GM23338 (cell line): ENCODE results near the gene FBXW8. TPM values are rescaled to one million over a fixed set of nuclear protein-coding genes. Genes with fewer than 3 reads are reported as not detected.
A peak's percentile ranks its signal among the peaks of the same experiment; 100 is the strongest.

Experiments used
- ATAC-seq: fragments of 200-7000 bp; cut with Tn5 transposase; 3 replicates; pipeline ENCODE4 v1.9.1; 2020
- DNase-seq: peaks from one replicate; pipeline ENCODE4 v3.0.0-alpha.2; 2015; ENCODE audit warnings: low spot score
- H2AFZ ChIP-seq: fragments of 200-600 bp; sonication (generic); 2 replicates; pipeline ENCODE4 v1.8.0; 2016; ENCODE audit warnings: antibody characterized with exemption, mild to moderate bottlenecking, moderate library complexity
- H3F3A ChIP-seq: fragments of 200-600 bp; sonication (generic); replicated peaks from 2 replicates; pipeline ENCODE4 v1.8.0; 2017; ENCODE audit warnings: antibody characterized with exemption, mixed run types, low read depth
- H3K27ac ChIP-seq: fragments of 200-600 bp; sonication (generic); 2 replicates; pipeline ENCODE4 v1.6.1; 2016; ENCODE audit warnings: low read depth
- H3K27me3 ChIP-seq: fragments of 200-600 bp; sonication (generic); 2 replicates; pipeline ENCODE4 v1.8.0; 2016; ENCODE audit warnings: mild to moderate bottlenecking, mixed run types, moderate library complexity; ENCODE audit not compliant: insufficient read depth
- H3K36me3 ChIP-seq: fragments of 200-600 bp; sonication (generic); 2 replicates; pipeline ENCODE4 v1.8.0; 2016; ENCODE audit warnings: mild to moderate bottlenecking; ENCODE audit not compliant: insufficient read depth
- H3K4me1 ChIP-seq: fragments of 200-600 bp; sonication (generic); 2 replicates; pipeline ENCODE4 v1.8.0; 2016; ENCODE audit warnings: mild to moderate bottlenecking, moderate library complexity; ENCODE audit not compliant: insufficient read depth
- H3K4me2 ChIP-seq: fragments of 200-600 bp; sonication (generic); 2 replicates; pipeline ENCODE4 v1.7.1; 2017; ENCODE audit warnings: mixed run types
- H3K4me3 ChIP-seq: fragments of 200-600 bp; sonication (generic); 2 replicates; pipeline ENCODE4 v1.6.1; 2016; ENCODE audit warnings: mixed run types
- H3K79me2 ChIP-seq: fragments of 200-600 bp; sonication (generic); replicated peaks from 2 replicates; pipeline ENCODE4 v1.8.0; 2017; ENCODE audit warnings: mild to moderate bottlenecking; ENCODE audit not compliant: insufficient read depth
- H3K9me2 ChIP-seq: fragments of 200-600 bp; sonication (generic); 2 replicates; pipeline ENCODE4 v1.8.0; 2017; ENCODE audit not compliant: insufficient read depth
- H4K20me1 ChIP-seq: fragments of 200-600 bp; sonication (generic); replicated peaks from 2 replicates; pipeline ENCODE4 v1.8.0; 2017; ENCODE audit warnings: mild to moderate bottlenecking; ENCODE audit not compliant: insufficient read depth
- H3K27ac Mint-ChIP-seq: 2 replicates; pipeline ENCODE4 v1.8.0; 2020; ENCODE audit warnings: inconsistent platforms, mild to moderate bottlenecking, moderate library complexity, mixed read lengths
- H3K27me3 Mint-ChIP-seq: 3 replicates; pipeline ENCODE4 v1.8.0; 2022; ENCODE audit warnings: low read depth, mild to moderate bottlenecking, moderate library complexity, mixed read lengths, inconsistent platforms; ENCODE audit not compliant: insufficient read depth, poor library complexity
- H3K36me3 Mint-ChIP-seq: 3 replicates; pipeline ENCODE4 v1.8.0; 2021; ENCODE audit warnings: low read depth, mild to moderate bottlenecking, inconsistent platforms, moderate library complexity, mixed read lengths
- H3K4me1 Mint-ChIP-seq: 3 replicates; pipeline ENCODE4 v1.8.0; 2020; ENCODE audit warnings: mild to moderate bottlenecking, inconsistent platforms, mixed read lengths
- H3K4me3 Mint-ChIP-seq: 3 replicates; pipeline ENCODE4 v1.8.0; 2021; ENCODE audit warnings: moderate library complexity, mild to moderate bottlenecking, inconsistent platforms, mixed read lengths
- H3K9me3 Mint-ChIP-seq: 3 replicates; pipeline ENCODE4 v1.8.0; 2020; ENCODE audit warnings: moderate library complexity, mild to moderate bottlenecking, inconsistent platforms, mixed read lengths
- CREB1 ChIP-seq: fragments of 250-450 bp; sonication (Bioruptor Pico); IDR thresholded peaks from 2 replicates; pipeline ENCODE4 v1.5.0; 2020; ENCODE audit warnings: low read depth, mild to moderate bottlenecking, moderate library complexity
- CTCF ChIP-seq, 2 experiments: fragments of 200-600 bp in 1 of 2; sonication (generic) in 1 of 2; conservative IDR thresholded peaks; 2 replicates each; pipeline versions ENCODE4 v1.5.1 to v1.6.1; 2016 to 2017; ENCODE audit warnings: antibody characterized with exemption in 2 of 2, low read depth in 2 of 2, mild to moderate bottlenecking in 2 of 2, moderate library complexity in 1 of 2
- ETS1 ChIP-seq: IDR thresholded peaks from 2 replicates; pipeline ENCODE4 v1.6.1; 2016; ENCODE audit warnings: antibody characterized with exemption
- EZH2 ChIP-seq: fragments of 200-600 bp; sonication (generic); IDR thresholded peaks from one replicate; pipeline ENCODE4 v1.8.0; 2017; ENCODE audit warnings: antibody characterized with exemption, mild to moderate bottlenecking, low read depth; ENCODE audit not compliant: unreplicated experiment
- EZH2phosphoT487 ChIP-seq: fragments of 200-600 bp; sonication (generic); IDR thresholded peaks from one replicate; pipeline ENCODE4 v1.8.1; 2018; ENCODE audit warnings: antibody characterized with exemption; ENCODE audit not compliant: unreplicated experiment
- JUNB ChIP-seq: IDR thresholded peaks from one replicate; pipeline ENCODE4 v1.6.1; 2016; ENCODE audit warnings: antibody characterized with exemption; ENCODE audit not compliant: unreplicated experiment
- NANOG ChIP-seq: IDR thresholded peaks from 2 replicates; pipeline ENCODE4 v1.6.1; 2016; ENCODE audit warnings: antibody characterized with exemption, borderline replicate concordance
- POLR2AphosphoS5 ChIP-seq: IDR thresholded peaks from 2 replicates; pipeline ENCODE4 v1.6.1; 2016; ENCODE audit warnings: antibody characterized with exemption, low read depth
- REST ChIP-seq: IDR thresholded peaks from one replicate; pipeline ENCODE4 v1.6.1; 2018; ENCODE audit warnings: antibody characterized with exemption; ENCODE audit not compliant: unreplicated experiment
- STAT1 ChIP-seq: IDR thresholded peaks from one replicate; pipeline ENCODE4 v1.6.1; 2016; ENCODE audit warnings: antibody characterized with exemption; ENCODE audit not compliant: unreplicated experiment
- ZNF114 ChIP-seq: fragments of 250-450 bp; sonication (Bioruptor Pico); IDR thresholded peaks from 2 replicates; pipeline ENCODE4 v1.5.0; 2020; ENCODE audit warnings: mild to moderate bottlenecking, moderate library complexity
- ZNF331 ChIP-seq: fragments of 250-450 bp; sonication (Bioruptor Pico); IDR thresholded peaks from 2 replicates; pipeline ENCODE4 v1.5.0; 2020; ENCODE audit warnings: low read depth, mild to moderate bottlenecking, moderate library complexity
- ZNF462 ChIP-seq: fragments of 250-450 bp; sonication (Bioruptor Pico); IDR thresholded peaks from 2 replicates; pipeline ENCODE4 v1.5.0; 2020; ENCODE audit warnings: mild to moderate bottlenecking, moderate library complexity
- polyA plus RNA-seq: library from polyadenylated mRNA; unstranded; fragments of >200 nt; fragmentation: Nextera tagmentation; extraction: Ambion mirVana; gene quantifications from 2 replicates; pipeline ENCODE4 v1.2.1, GENCODE V29; 2016
- total RNA-seq: library from RNA; depleted of rRNA; stranded (reverse); fragments of >200 nt; shearing (Covaris generic); gene quantifications from 2 replicates; pipeline ENCODE4 v1.2.3, GENCODE V29; 2014

Gene FBXW8
- total and polyA plus RNA-seq, 2 experiments from 2014 or later: 4.6 to 13.9 TPM

DNA sequence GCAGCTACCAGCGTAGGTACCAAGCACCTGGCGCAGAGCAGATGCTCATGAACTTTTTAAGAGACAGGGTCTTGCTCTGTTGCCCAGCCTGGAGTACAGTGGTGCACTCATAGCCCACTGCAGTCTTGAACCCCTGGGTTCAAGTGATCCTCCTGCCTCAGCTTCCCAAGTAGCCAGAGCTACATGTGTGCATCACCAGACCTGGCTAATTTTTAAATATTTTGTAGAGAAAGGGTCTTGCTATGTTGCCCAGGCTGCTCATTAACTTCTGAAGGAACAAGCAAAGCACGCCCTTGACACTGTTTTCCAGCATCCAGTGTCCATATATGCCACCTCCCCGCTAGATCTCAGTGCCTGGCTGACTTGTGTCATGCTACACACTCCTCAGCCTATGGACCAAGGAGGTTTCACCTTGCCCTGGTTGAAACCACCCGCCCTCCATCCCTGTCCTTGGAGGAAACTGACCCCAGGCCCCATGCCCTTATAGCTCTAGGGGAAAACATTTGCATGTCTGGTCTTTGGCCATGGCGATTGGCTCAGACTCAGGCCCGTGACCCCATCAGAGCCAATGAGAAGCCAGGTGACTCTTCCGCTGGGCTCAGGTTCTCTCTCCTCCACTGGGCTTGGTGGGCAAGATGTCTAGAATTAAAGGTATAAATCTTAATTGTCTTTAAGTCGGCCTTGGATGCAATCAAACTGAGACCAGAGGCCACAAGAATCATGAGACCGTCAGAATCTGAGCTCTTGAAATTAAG is 162.2 kb downstream of the FBXW8 start:
- H3K4me2 ChIP-seq: no peak overlapping the region
- no peaks in the 10 kb centered on the region for H3K27me3 ChIP-seq
- no peak overlapping the region for H3K4me3 Mint-ChIP-seq
- no peak for DNase-seq
- H3K36me3 Mint-ChIP-seq: no peaks in the 10 kb centered on the region
- no peaks in the 10 kb centered on the region for H3K79me2 ChIP-seq
- no peaks in the 10 kb centered on the region for H4K20me1 ChIP-seq
- TF ChIP-seq CREB1 (CRISPR knock-in tag) (no peak), ZNF462 (CRISPR knock-in tag) (no peak), ZNF331 (CRISPR knock-in tag) (no peak), EZH2 (no peak), STAT1 (no peak), CTCF (conservative IDR thresholded peaks at IDR 0.05; ENCODE audit: low read depth in 2 of 2) (no peak), ZNF114 (CRISPR knock-in tag) (no peak), ETS1 (no peak), JUNB (no peak), POLR2AphosphoS5 (no peak), NANOG (no peak), EZH2phosphoT487 (no peak), REST (no peak)
- H3K27ac Mint-ChIP-seq: no peak overlapping the region
- no peaks in the 10 kb centered on the region for H3K36me3 ChIP-seq
- H3K4me3 ChIP-seq: no peak overlapping the region
- H3K4me1 ChIP-seq: no peaks in the 10 kb centered on the region
- H3K27me3 Mint-ChIP-seq: no peaks in the 10 kb centered on the region
- H3K9me3 Mint-ChIP-seq: no peaks in the 10 kb centered on the region
- no peak overlapping the region for H3K27ac ChIP-seq
- H2AFZ ChIP-seq: no peak overlapping the region
- no peaks in the 10 kb centered on the region for H3F3A ChIP-seq
- no peaks in the 10 kb centered on the region for H3K9me2 ChIP-seq
- H3K4me1 Mint-ChIP-seq: peaks cover 4% of the 10 kb centered on the region
- peak; percentile 43; the same call in 1 of the 3 replicates for ATAC-seq
